CD4-positive, alpha-beta T cell treated with Interferon alpha-2 for 1 hour (primary cell): Measurements from ENCODE around the gene ETV3.
"Not testable (repeated sequence)": the region's sequence is repeated elsewhere in the genome, so short reads cannot be mapped to it uniquely, and the experiment has no call there.

Experiments used
- DNase-seq, 2 donors: peaks; one replicate each; pipeline ENCODE4 v3.0.0-alpha.2; 2020 to 2022

Gene ETV3

DNA sequence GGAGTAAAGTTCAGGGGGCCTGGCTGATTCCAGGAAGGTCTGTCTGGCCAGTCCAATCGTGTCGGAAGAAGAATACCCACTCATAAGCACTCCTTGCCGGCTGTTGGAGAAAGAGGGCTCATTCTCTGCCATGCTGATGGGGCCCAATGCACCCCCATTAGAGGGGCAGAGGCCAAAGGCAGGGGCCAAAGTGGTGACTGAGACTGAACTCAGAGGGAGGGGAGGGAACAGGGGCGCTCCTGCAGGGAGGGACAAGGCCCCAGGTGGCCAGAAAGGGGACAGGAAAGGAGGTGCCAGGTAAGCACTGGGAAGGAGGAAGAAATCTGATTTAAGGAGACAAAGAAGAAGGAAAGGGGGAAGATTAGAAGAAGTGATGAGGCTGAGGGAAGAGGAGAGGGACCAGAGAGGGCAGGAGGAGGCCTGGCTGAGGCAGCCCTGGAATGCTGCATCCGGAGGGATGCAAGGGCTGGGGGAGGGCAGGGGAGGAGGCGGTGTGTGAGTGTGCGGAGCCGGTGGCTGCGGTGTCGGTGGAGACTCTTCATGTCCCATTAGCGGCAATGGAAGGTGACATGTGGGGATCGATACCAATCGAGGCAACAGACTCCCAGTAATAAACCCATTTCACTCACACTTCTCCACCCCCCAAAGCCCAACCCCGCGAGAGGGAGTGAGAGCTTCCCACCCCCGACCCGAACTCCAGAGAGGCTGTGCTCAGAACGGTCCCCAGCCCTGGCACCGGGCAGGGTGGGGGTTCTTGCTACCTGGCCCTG, 26.6 kb downstream of the ETV3 start:
- no peak for DNase-seq

- no peak for DNase-seq
Observed at GRCh38 chr1:157110686-157111085, 27.5 kb downstream of the ETV3 start.

DNA sequence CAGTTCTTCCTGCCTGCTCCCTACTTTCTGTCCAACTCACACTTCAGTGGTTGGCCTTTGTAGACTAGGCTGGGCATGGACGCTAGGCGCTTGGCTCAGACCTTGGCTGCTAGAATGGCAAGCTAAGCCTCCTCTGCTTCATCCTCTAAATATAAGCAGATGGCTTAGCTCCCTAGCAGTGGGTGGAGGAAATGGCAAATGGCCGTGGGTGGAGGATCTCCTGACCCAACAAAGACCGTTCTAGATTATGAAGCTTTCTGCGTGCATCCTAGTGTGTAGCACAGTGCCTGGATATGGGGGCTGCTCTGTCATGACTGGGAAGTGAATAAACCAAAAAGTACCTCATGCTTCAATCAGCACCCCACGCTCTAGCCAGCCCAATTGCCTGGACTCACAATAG, 28.2 kb downstream of the ETV3 start:
- no peak for DNase-seq

DNA sequence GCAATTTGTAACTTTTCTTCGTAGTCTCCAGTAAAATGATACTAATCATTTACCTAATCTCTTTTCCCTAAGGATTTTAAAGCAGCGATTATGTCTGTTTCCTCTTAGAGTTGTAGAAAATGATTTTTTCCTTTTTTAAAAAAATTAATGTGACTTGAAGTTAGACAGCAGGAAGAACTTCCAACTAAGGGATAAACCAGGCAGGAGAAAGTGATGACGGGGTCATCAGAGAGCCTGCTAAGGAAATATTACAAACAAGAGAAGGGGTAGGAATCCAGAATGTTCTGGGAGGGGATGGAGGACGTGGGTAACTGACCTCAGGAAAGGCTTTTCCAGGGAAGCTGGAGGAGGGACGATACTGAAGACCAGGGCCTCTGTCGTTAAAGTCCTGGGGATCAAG, 29.7 kb downstream of the ETV3 start:
- DNase-seq = no peak

DNA sequence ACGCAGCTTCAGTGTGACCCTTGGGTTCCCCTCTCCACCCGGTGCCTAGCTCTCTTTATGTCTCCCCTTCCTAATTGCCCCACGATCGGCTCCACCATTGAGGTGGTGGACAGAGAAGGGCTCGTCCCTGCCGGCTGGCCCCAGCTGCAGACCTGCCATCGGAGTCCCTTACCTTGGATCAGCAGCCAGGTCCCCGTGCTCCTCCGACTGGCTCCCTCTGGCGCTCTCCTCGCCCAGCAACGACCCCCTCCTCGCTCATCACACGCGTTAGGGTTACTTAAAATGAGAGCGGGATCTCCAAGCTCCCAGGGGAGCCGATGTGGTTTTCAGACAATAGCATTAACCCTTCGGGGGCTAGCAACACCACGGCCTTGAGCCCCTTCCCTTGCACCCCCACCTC, 30.5 kb downstream of the ETV3 start:
- no peak for DNase-seq

DNA sequence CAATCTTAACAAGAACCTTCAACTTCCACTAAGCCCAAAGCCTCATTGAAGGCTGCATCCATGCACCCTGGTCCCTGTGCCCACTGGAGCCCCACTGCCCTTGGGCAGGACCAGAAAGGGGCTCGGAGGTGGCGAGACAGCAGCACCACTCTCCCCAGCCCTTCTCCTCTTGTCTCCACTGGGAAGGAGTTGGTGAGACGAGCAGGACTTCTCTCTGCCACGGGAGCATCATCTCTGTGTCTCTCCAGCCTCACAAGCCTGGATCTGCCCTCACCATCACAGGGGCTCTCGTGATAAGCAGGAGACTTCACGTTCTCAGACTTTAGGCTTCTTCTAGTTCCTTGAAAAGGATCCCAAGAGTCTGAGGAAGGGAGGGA, 31.4 kb downstream of the ETV3 start:
- DNase-seq = no peak

GRCh38 chr1:157105988-157106812, 32.0 kb downstream of the ETV3 start:
- DNase-seq = peak; percentile 9 to 72

- DNase-seq = no peak
Observed at GRCh38 chr1:157105298-157105987, 32.8 kb downstream of the ETV3 start.

- no peak for DNase-seq
Observed at GRCh38 chr1:157104598-157105293, 33.4 kb downstream of the ETV3 start.

GRCh38 chr1:157103268-157103667, 34.9 kb downstream of the ETV3 start:
- no peak for DNase-seq

DNA sequence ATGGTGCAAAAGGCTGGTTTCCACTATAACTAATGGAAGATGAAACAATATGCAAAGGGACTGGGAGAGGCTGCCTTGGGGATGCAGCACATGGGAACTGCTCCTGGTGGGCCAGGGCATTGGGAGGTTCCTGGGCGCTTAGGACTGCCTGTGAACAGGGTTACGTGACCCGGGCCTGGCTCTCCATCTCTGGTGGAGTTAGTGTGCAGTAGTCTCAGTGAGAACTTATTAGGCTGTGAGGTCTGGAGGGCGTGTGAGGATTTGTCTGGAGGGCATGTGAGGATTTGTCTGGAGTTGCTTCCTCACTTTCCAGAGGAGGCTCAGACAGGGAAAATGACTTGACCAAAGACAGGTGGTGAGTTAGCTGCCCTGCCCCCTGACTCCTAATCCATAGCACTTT, 37.0 kb downstream of the ETV3 start:
- DNase-seq = no peak

- peak in 1 of 2 donors; percentile 26 for DNase-seq
Observed at GRCh38 chr1:157099633-157100009, 38.6 kb downstream of the ETV3 start, which contains the start of gene ETV3L. Gene ETV3L (minus strand): TSS chr1:157099808. CDS start chr1:157099523, 285 bp downstream.

- DNase-seq = not testable (repeated sequence)
Observed at GRCh38 chr1:157098987-157099632, 39.1 kb downstream of the ETV3 start.

- no peak for DNase-seq
Observed at GRCh38 chr1:157098519-157098918, 39.7 kb downstream of the ETV3 start.

DNA sequence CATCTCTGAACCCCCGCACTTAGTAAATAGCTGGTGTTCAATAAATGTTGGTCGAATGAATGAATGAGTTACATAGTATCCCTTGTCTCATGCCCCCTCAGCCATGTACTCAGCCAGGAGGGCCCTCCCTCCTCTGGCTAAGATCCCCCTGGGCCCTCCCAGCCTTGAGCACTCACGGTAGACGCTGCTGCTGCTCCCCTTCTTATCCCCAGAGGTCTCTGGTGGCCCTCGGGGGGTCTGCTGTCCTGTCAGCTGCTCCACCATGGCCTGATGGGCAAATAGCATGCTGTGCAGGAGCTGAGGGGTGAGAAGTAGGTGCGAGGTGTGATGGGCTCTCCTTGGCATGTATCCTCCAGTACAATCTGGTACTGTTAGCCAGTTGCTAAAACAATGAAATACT, 40.5 kb downstream of the ETV3 start:
- no peak for DNase-seq

- DNase-seq = no peak
Observed at GRCh38 chr1:157096881-157097280, 41.3 kb downstream of the ETV3 start.

- no peak for DNase-seq
Observed at GRCh38 chr1:157095551-157095950, 42.6 kb downstream of the ETV3 start.

DNA sequence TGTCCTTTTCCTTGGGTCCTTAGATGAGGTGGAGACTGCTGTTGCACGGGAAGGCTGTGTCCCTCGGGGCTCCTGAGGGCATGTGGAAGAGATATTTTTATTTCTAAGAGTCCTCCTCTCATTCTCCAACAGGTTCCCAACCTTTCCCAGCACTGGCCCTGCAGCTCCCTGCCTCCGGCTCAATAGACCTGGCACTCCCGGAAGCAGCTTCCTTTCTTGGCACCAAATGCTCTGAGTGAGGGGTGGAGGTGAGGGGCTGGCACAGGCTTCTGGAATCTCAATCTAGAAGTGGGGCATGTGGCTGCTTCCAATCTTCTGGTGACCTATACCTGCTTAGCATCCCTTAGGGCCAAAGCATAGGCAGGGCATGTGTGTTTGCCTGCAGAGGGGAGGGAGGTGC, 43.1 kb downstream of the ETV3 start:
- no peak for DNase-seq

DNA sequence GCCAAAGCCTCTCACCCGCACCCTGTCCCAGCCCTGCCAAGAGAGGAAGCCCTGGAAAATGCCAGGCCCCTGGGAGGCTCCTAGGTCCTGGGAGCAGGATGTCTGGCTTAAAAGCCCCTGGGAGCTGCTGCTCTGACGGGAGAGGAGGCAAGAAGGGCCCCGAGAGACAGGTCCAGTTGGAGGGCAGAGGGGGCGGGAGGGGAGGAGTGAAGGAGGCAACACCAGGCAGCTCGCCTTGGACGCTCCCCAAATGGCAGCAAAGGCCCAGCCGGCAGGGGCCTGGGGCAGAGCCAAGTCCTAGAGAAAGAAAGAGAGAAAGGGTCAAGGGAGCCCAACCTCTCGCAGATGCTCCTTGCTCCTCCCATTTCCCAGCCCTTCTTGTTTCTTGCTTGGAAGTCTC, 45.4 kb downstream of the ETV3 start:
- DNase-seq = no peak

DNA sequence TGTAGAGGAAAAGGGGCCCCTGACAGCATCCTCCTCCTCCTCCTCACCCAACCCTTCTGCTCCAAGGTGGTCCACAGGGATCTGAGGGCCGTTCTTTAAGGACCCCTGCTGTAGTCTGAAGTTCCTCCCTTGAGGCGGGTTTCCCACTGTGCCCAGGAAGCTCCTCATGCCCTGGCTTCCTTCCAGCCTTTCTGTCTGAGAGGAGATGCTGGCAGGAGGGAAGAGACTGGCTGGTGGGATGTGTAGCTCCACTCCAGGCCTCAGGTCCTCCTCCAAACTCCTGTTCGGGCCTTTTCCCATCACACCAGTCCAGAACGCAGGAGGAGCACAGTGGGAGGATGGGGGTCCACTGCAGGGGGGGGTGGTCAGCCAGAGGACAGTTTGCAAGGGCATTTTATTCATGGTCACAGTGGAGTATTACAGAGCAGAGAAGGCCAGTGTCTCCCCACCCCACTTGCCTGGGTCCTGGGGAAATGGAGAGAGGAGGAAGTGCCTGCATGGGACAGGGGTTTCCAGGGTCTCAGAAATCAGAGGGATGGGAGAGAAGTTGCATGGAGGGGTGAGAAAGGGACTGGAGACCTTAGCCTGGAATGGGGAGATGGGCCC, 46.4 kb downstream of the ETV3 start:
- no peak for DNase-seq

DNA sequence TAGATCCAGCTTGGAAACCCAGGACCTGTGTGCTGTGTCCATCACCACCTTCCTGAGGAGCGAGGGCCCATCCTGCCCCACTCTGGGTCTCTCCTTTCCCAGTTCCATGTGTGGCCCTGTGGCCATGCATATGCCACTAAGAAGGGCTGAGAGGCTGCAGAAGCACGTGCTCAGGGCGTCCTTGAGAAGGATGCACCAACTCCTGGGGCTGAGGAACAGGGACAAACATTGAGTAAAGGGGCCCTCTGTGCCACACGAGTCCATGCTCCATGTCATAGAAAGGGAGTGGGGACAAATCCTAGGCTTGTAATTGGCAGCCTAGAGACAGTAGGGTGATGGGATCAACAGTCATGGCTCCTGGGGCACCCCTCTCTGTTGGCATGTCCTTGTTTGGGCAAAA, 47.0 kb downstream of the ETV3 start:
- no peak for DNase-seq

- no peak for DNase-seq
Observed at GRCh38 chr1:157090771-157091170, 47.4 kb downstream of the ETV3 start.
